KMS-11 (cell line): Measurements from ENCODE around the gene FBXL17.

Experiments used
- H2AFZ ChIP-seq: fragments of 200-600 bp; sonication (generic); 2 replicates; pipeline ENCODE4 v1.6.1; 2016; ENCODE audit warnings: antibody characterized with exemption, mixed run types, low read depth
- H3K27ac ChIP-seq: fragments of 200-600 bp; sonication (generic); 2 replicates; pipeline ENCODE4 v1.6.1; 2016; ENCODE audit warnings: mild to moderate bottlenecking, mixed run types
- H3K27me3 ChIP-seq: fragments of 200-600 bp; sonication (generic); 2 replicates; pipeline ENCODE4 v1.6.1; 2017; ENCODE audit warnings: mild to moderate bottlenecking, low read depth, mixed run types, moderate library complexity; ENCODE audit not compliant: insufficient read depth
- H3K36me3 ChIP-seq: fragments of 200-600 bp; sonication (generic); 2 replicates; pipeline ENCODE4 v1.6.1; 2017; ENCODE audit warnings: mild to moderate bottlenecking, mixed run types; ENCODE audit not compliant: insufficient read depth
- H3K4me1 ChIP-seq: fragments of 200-600 bp; sonication (generic); 2 replicates; pipeline ENCODE4 v1.6.1; 2016; ENCODE audit warnings: mild to moderate bottlenecking, low read depth, mixed run types; ENCODE audit not compliant: poor library complexity, severe bottlenecking
- H3K4me2 ChIP-seq: fragments of 200-600 bp; sonication (generic); 2 replicates; pipeline ENCODE4 v1.7.0; 2016; ENCODE audit warnings: mild to moderate bottlenecking, mixed run types
- H3K4me3 ChIP-seq: fragments of 200-600 bp; sonication (generic); IDR thresholded peaks from 2 replicates; pipeline ENCODE4 v1.6.1; 2017; ENCODE audit warnings: low read depth, low read length, mixed read lengths; ENCODE audit not compliant: insufficient read depth
- H3K79me2 ChIP-seq: fragments of 200-600 bp; sonication (generic); 2 replicates; pipeline ENCODE4 v1.6.1; 2016; ENCODE audit warnings: low read depth, mixed run types; ENCODE audit not compliant: insufficient read depth
- H3K9ac ChIP-seq: fragments of 200-600 bp; sonication (generic); 2 replicates; pipeline ENCODE4 v1.6.1; 2016; ENCODE audit warnings: mild to moderate bottlenecking, mixed run types
- H4K20me1 ChIP-seq: fragments of 200-600 bp; sonication (generic); 2 replicates; pipeline ENCODE4 v1.6.1; 2016; ENCODE audit warnings: mild to moderate bottlenecking, mixed run types; ENCODE audit not compliant: insufficient read depth
- CTCF ChIP-seq: fragments of 200-600 bp; sonication (generic); conservative IDR thresholded peaks from 2 replicates; pipeline ENCODE4 v1.6.1; 2017; ENCODE audit warnings: low read depth, mild to moderate bottlenecking, antibody characterized with exemption, low read length, moderate library complexity, mixed read lengths

Gene FBXL17

GRCh38 chr5:108271127-108271526 lies 110.8 kb downstream of the FBXL17 start:
- no peak for TF ChIP-seq CTCF
- Histone ChIP-seq H3K4me1 (no peaks in the 10 kb centered on the region), H3K36me3 (no peaks in the 10 kb centered on the region), H3K27ac (no peak overlapping the region), H3K4me3 (no peak overlapping the region), H4K20me1 (no peaks in the 10 kb centered on the region), H2AFZ (no peak overlapping the region), H3K79me2 (no peaks in the 10 kb centered on the region), H3K27me3 (no peaks in the 10 kb centered on the region), H3K9ac (no peak overlapping the region), H3K4me2 (no peak overlapping the region)

GRCh38 chr5:108266242-108266641 lies 115.7 kb downstream of the FBXL17 start:
- Histone ChIP-seq H3K4me3 (no peak overlapping the region), H3K27me3 (no peaks in the 10 kb centered on the region), H3K9ac (no peak overlapping the region), H2AFZ (no peak overlapping the region), H3K27ac (no peak overlapping the region), H3K4me1 (no peaks in the 10 kb centered on the region), H4K20me1 (no peaks in the 10 kb centered on the region), H3K4me2 (no peak overlapping the region), H3K36me3 (no peaks in the 10 kb centered on the region), H3K79me2 (no peaks in the 10 kb centered on the region)
- TF ChIP-seq CTCF: no peak

GRCh38 chr5:108264533-108264932 lies 117.4 kb downstream of the FBXL17 start:
- Histone ChIP-seq H3K4me1 (peaks cover 6% of the 10 kb centered on the region), H4K20me1 (no peaks in the 10 kb centered on the region; the same call in 1 of the 2 replicates), H3K27me3 (no peaks in the 10 kb centered on the region), H3K36me3 (no peaks in the 10 kb centered on the region), H3K4me2 (no peak overlapping the region), H3K79me2 (no peaks in the 10 kb centered on the region), H3K4me3 (no peak overlapping the region), H3K9ac (no peak overlapping the region), H3K27ac (no peak overlapping the region), H2AFZ (no peak overlapping the region)
- TF ChIP-seq CTCF: no peak

- H4K20me1 ChIP-seq: no peaks in the 10 kb centered on the region; the same call in 1 of the 2 replicates
- H3K4me1 ChIP-seq: peaks cover 18% of the 10 kb centered on the region
- no peak overlapping the region for H3K9ac ChIP-seq
- no peak overlapping the region for H2AFZ ChIP-seq
- H3K4me3 ChIP-seq: no peak overlapping the region
- no peaks in the 10 kb centered on the region for H3K79me2 ChIP-seq
- no peaks in the 10 kb centered on the region for H3K36me3 ChIP-seq
- H3K4me2 ChIP-seq: no peak overlapping the region
- no peak for TF ChIP-seq CTCF
- H3K27ac ChIP-seq: no peak overlapping the region
- no peaks in the 10 kb centered on the region for H3K27me3 ChIP-seq
These were observed 118.6 kb downstream of the FBXL17 start for GRCh38 chr5:108263338-108263737.

GRCh38 chr5:108260858-108261170 lies 121.1 kb downstream of the FBXL17 start:
- no peak overlapping the region for H3K27ac ChIP-seq
- H3K9ac ChIP-seq: no peak overlapping the region
- H3K4me2 ChIP-seq: no peak overlapping the region
- TF ChIP-seq CTCF: peak; percentile 57
- H4K20me1 ChIP-seq: no peaks in the 10 kb centered on the region; the same call in 1 of the 2 replicates
- no peaks in the 10 kb centered on the region for H3K27me3 ChIP-seq
- no peak overlapping the region for H3K4me3 ChIP-seq
- no peak overlapping the region for H2AFZ ChIP-seq
- H3K79me2 ChIP-seq: no peaks in the 10 kb centered on the region
- H3K4me1 ChIP-seq: peaks cover 18% of the 10 kb centered on the region
- H3K36me3 ChIP-seq: no peaks in the 10 kb centered on the region
